IPS DF 6.9 (cell line): Measurements from ENCODE around the gene RUBCN.
"Not testable (repeated sequence)": the region's sequence is repeated elsewhere in the genome, so short reads cannot be mapped to it uniquely, and the experiment has no call there.

Source experiments
- DNase-seq: peaks from one replicate; pipeline ENCODE4 v3.0.0-alpha.2; 2013; ENCODE audit warnings: low read depth, low spot score
- H3K27ac ChIP-seq: one replicate; pipeline ENCODE4 v1.5.1; 2013; ENCODE audit warnings: low read length, control low read depth
- H3K27me3 ChIP-seq: 2 replicates; pipeline ENCODE4 v1.6.1; 2013; ENCODE audit warnings: mild to moderate bottlenecking, low read length; ENCODE audit not compliant: control insufficient read depth, insufficient read depth
- H3K36me3 ChIP-seq: 2 replicates; pipeline ENCODE4 v1.6.1; 2013; ENCODE audit warnings: low read length; ENCODE audit not compliant: control insufficient read depth, insufficient read depth
- H3K4me1 ChIP-seq: 2 replicates; pipeline ENCODE4 v1.6.1; 2013; ENCODE audit warnings: low read length; ENCODE audit not compliant: control insufficient read depth, insufficient read depth
- H3K4me3 ChIP-seq: 2 replicates; pipeline ENCODE4 v1.5.1; 2013; ENCODE audit warnings: mild to moderate bottlenecking, low read length
- H3K9me3 ChIP-seq: 2 replicates; pipeline ENCODE4 v1.6.1; 2013; ENCODE audit warnings: low read length, inconsistent platforms; ENCODE audit not compliant: control insufficient read depth, insufficient read depth
- WGBS: extraction: QIAGEN DNeasy Blood & Tissue Kit; methylation state at CpG from one replicate; pipeline ENCODE4 v1.1.7; 2013; ENCODE audit warnings: mixed read lengths, missing lambda C conversion rate; ENCODE audit not compliant: insufficient read length, insufficient coverage; 5-methylcytosine and 5-hydroxymethylcytosine counted together

The RUBCN gene

DNA sequence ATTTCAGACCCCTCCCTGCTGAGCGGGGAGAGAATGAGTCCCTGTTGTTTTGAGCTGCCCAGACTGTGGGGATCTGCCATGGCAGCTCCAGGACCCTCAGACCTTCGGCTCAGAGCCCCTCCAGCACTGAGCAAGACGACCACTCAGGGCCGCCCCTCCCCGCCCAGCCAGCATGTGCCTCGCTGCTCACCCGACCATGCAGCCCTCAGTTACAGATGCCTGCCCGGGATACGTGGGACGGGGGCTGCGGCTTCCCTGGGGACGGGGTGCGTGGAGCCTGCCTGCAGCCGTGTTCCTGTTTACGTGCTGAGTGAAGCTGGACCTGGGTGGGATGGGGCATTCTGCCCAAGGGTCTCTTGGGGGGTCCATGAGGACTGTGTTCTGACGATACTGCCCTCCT, 77.0 kb downstream of the RUBCN start:
- no CpG with 5 or more reads among the region's 16 CpGs for WGBS
- not testable (repeated sequence) for H3K4me3 ChIP-seq, H3K9me3 ChIP-seq, H3K4me1 ChIP-seq, H3K27ac ChIP-seq, H3K36me3 ChIP-seq, DNase-seq, H3K27me3 ChIP-seq

DNA sequence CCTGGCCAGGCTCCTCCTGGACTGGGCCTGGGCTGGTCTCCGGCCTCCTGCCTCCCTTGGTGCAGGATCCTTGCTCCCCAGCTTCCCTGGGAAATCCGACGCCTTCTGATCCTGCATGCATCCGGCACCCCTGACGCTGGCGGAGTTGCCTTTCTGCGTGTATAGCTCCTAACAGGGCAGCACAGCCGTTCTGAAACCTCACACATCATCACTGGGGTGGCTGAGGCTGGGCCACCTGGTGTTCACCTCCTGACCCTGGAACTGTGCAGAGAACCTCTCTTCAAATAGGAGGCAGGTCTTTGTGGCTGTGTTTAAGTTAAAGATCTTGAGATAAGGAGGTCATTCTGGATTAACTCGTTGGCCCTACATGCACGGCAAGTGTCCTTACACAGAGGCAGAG, 77.6 kb downstream of the RUBCN start:
- not testable (repeated sequence) for H3K27me3 ChIP-seq, DNase-seq, H3K9me3 ChIP-seq, H3K27ac ChIP-seq, H3K36me3 ChIP-seq, H3K4me3 ChIP-seq, H3K4me1 ChIP-seq
- no CpG with 5 or more reads among the region's 10 CpGs for WGBS

DNA sequence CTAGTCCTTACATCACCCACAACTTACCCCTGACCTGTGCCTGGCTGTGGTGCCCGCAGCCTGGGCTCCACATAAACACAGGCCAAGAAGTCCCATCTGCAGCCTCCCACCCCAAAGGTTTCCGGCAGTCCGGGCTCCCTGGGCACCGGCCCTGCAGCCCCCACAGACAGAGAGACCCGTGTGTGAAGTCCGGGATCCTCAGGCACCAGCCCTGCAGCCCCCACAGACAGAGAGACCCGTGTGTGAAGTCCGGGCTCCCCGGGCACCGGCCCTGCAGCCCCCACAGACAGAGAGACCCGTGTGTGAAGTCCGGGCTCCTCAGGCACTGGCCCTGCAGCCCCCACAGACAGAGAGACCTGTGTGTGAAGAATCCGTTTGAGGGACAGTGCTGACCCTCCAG, 78.0 kb downstream of the RUBCN start:
- H3K27ac ChIP-seq, DNase-seq, H3K4me1 ChIP-seq, H3K9me3 ChIP-seq, H3K36me3 ChIP-seq, H3K27me3 ChIP-seq, H3K4me3 ChIP-seq: not testable (repeated sequence)
- WGBS: no CpG with 5 or more reads among the region's 13 CpGs

DNA sequence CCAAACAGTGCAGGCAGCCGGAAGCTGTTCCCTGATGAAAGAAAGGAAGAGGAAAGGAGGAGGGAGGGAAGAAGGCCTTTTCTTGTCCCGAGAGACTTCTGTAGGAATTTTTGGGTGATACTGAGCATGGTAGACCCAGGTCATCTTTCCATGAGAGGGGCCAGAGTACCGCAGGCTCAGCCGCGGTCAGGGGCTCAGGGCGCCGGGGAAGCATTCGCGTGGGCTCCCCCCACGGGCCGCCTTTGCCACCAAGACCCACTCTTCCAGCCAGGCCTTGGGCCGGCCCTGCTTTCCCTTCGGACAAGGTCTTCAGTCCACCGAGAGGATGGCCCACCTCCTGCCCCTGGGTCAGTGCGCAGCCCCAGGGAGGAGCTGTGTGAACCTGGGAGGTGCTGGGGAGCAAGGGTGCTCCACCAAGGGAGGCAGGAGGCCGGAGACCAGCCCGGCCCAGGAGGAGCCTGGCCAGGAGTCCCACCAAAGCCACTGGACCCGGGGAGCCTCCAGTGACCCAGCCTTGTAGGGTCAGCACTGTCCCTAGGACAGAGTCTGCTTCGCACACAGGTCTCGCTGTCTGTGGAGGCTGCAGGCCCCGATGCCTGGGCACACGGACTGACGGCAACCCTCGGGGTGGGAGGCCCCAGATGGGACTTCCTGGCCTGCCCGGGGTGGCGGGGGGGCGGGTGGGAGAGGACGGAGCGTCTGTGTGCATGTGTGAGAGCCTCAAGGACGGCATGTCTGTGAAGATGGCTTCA, 79.0 kb downstream of the RUBCN start:
- H3K4me3 ChIP-seq, H3K4me1 ChIP-seq, H3K27me3 ChIP-seq, H3K36me3 ChIP-seq, H3K9me3 ChIP-seq, DNase-seq, H3K27ac ChIP-seq: not testable (repeated sequence)
- no CpG with 5 or more reads among the region's 30 CpGs for WGBS

DNA sequence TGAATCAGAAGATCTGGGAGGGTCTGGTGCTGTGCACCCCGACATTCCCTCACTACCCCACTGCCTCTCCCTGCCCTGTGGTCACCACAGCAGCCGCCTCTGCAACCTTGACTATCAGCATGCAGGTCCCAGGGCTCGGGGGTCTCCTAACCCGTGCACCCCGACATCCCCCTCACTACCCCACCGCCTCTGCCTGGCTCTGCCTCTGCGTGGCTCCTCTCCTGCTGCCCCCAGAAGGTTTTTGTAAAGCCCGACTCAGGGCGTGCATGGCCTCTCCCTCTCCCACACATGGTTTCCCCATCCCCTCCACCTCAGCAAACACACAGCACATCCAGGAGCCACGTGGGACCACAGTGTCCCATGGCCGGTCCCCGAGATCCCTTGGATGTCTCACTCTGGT, 79.7 kb downstream of the RUBCN start:
- H3K27ac ChIP-seq, H3K9me3 ChIP-seq, H3K36me3 ChIP-seq, H3K4me1 ChIP-seq, H3K4me3 ChIP-seq, DNase-seq, H3K27me3 ChIP-seq: not testable (repeated sequence)
- no CpG with 5 or more reads among the region's 12 CpGs for WGBS

DNA sequence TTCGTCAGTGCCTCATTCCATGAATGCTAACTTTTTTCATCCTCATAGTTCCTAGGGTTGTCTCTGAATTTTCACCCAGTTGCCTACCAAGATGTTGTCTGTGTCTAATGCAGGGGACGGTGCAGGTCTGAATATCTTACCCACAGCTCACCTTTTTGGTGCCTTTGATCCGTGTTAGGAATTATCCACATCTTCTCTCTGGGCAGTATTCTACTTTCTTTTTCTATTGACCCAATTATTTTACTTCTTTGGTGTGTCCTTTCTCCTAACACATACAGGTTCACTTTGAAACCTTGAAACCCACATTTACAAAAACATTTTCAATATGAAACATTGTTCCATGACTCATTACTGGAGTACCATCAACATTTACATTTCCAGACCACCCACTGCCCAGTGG, 80.6 kb downstream of the RUBCN start:
- not testable (repeated sequence) for H3K4me3 ChIP-seq, H3K27me3 ChIP-seq, H3K36me3 ChIP-seq, H3K9me3 ChIP-seq, H3K27ac ChIP-seq, H3K4me1 ChIP-seq, DNase-seq
- no CpG with 5 or more reads among the region's 3 CpGs for WGBS

DNA sequence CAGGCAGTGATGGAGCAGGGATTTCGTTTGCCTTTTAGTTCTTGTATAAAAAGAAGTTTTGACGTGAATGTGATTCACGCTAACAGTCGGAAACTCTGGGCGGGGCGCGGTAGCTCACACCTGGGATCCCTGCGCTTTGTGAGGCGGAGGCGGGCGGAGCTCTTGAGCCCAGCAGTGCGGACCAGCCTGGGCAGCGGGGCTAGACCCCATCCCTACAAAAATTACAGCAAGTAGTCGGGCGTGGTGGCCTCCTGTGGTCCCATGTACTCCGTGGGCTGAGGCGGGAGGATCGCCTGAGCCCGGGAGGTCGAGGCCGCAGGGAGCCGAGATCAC, 81.7 kb downstream of the RUBCN start:
- H3K27me3 ChIP-seq, DNase-seq, H3K9me3 ChIP-seq, H3K36me3 ChIP-seq, H3K27ac ChIP-seq, H3K4me1 ChIP-seq, H3K4me3 ChIP-seq: not testable (repeated sequence)
- WGBS: no CpG with 5 or more reads among the region's 22 CpGs

DNA sequence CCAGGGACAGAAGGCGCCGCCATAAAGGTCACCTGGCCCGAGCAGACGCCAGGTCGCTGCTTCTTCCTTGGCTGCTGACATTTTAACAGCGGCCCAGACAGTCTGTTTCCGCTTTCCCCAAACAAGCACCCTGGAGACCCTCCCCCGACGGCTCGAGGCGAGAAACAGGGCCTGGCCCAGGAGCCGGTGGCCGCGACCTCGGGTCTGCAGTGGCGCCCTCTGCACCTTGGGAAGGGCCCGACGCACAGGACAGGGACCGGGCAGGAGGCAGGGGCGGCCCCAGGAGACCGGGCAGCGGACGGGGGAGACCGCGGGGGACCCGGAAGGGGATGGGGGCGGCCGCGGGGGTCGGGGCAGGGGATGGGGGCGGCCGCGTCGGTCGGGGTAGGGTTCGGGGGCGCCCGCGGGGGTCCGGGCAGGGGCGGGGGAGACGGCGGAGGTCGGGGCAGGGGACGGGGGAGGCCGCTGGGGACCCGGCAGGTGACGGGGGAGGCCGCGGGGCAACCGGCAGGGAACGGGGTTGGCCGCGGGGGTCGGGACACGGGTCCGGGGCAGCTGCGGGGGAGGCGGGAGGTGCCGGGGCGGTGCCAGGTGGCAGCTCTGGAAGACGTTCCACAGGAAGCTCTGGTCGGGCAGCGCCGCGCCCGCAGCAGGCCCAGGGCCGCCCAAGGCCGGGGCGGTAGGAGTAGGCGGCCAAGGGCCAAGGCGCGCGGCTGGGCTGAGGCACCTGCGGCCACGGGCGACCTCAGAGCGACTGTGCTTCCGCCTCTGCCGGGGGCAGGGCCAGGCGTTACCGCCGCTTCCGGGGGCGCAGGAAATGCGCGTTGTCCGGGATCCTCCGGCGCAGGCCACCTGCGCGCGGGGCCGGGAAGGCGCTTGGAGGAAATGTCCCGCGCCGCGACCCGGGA, 82.4 kb downstream of the RUBCN start:
- not testable (repeated sequence) for H3K9me3 ChIP-seq, H3K4me1 ChIP-seq, H3K27me3 ChIP-seq, H3K36me3 ChIP-seq, DNase-seq, H3K27ac ChIP-seq
- H3K4me3 ChIP-seq: peak overlapping the region; percentile 23; the same call in 1 of the 2 replicates
- WGBS: no CpG with 5 or more reads among the region's 100 CpGs

DNA sequence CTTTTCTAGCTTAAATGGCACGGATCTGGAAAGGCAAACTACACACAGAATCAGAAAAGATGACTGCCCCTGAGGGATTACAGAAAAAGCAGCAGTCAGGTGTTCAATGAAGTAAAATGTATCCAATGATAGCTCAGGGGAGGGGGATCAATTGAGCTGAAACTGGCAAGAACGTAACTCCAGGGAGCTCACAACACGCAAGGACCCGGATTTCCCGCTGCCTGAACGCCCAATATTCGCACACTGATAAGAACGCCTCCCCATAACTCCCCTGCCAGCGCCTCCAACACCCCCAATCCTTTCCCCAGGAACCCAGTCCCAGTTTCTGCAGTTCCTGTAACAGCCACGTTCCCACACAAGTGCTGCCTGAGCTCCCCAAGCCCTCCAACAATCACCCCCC, 83.8 kb downstream of the RUBCN start:
- not testable (repeated sequence) for H3K4me3 ChIP-seq, H3K36me3 ChIP-seq, H3K4me1 ChIP-seq, H3K27me3 ChIP-seq, DNase-seq, H3K9me3 ChIP-seq, H3K27ac ChIP-seq
- WGBS: no CpG with 5 or more reads among the region's 10 CpGs

DNA sequence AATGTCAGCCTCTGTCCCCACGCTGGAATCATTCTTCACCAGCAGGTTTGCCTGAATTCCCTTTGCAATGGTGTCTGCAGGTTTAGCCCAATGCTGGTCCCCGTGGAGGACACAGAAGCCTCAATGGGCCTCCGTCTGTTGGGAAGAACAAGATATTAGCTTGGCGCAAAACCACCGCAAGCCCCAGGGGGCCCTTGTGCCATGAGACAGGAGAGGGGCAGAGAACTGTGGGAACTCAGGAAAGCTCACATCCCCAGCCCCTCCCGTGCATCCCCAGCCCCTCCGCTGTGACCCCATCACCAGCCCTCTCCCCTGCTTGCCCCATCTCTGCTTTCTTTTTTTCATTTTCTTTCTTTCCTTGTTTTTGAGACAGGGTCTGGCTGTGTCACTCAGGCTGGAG, 89.1 kb downstream of the RUBCN start:
- not testable (repeated sequence) for H3K4me1 ChIP-seq, DNase-seq, H3K9me3 ChIP-seq, H3K27me3 ChIP-seq, H3K4me3 ChIP-seq, H3K36me3 ChIP-seq, H3K27ac ChIP-seq
- no CpG with 5 or more reads among the region's 7 CpGs for WGBS

DNA sequence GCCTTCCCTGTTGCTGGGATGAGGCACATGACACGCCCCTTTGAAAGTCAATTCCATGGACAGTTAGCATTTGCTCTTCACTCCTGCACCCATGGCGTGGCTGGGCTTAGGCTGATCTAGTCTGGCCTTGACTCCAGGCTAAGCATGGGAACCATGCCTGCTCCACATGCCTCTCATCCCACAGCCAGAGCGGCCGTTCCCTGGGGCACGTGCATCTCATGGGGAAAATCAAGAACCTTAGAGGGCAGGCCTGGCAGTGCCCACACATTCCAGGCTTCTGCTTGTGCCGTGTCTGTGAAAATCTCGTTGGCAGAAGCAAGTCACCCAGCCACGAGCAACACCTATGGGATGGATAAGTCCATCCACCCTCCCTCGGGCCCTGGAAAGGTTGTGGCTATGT, 89.5 kb downstream of the RUBCN start:
- not testable (repeated sequence) for H3K4me3 ChIP-seq, H3K36me3 ChIP-seq
- no CpG with 5 or more reads among the region's 9 CpGs for WGBS

More for the DNA sequence above, 89.5 kb downstream of the RUBCN start:
- H3K27me3 ChIP-seq, H3K4me1 ChIP-seq, H3K27ac ChIP-seq, DNase-seq, H3K9me3 ChIP-seq: not testable (repeated sequence)
